GM12878 (cell line): ENCODE measurements around the gene CARM1. TPM values are rescaled to one million over a fixed set of nuclear protein-coding genes. Genes with fewer than 3 reads are reported as not detected.
A peak's percentile ranks its signal among the peaks of the same experiment; 100 is the strongest.

Experiments
- BRCA1 ChIP-seq: IDR thresholded peaks from 2 replicates; pipeline ENCODE4 v1.6.1; 2011; ENCODE audit warnings: low read depth, low read length, improper control_type of control experiment
- CBX5 ChIP-seq: sonication (generic); IDR thresholded peaks from 2 replicates; pipeline ENCODE4 v1.6.1; 2016; ENCODE audit warnings: low read depth, moderate library complexity, mild to moderate bottlenecking, inconsistent platforms
- CEBPB ChIP-seq, 2 experiments: fragments of 150-350 bp in 1 of 2; IDR thresholded peaks; 2 replicates each; pipeline ENCODE4 v1.6.1; 2012 to 2014; ENCODE audit warnings: low read depth in 2 of 2, low read length in 2 of 2, borderline replicate concordance in 1 of 2, inconsistent platforms in 1 of 2
- CTCF ChIP-seq, 3 experiments: IDR thresholded peaks in 2 of 3; conservative IDR thresholded peaks in 1 of 3; 2 replicates each; pipeline ENCODE4 v1.5.1; 2011; ENCODE audit warnings: low read depth in 3 of 3, low read length in 3 of 3, mild to moderate bottlenecking in 3 of 3, control low read depth in 2 of 3, moderate library complexity in 2 of 3, inconsistent platforms in 1 of 3, mixed read lengths in 1 of 3; ENCODE audit not compliant: control insufficient read depth in 2 of 3, insufficient read depth in 1 of 3; ENCODE audit errors: extremely low read depth in 1 of 3
- FOXM1 ChIP-seq: IDR thresholded peaks from 2 replicates; pipeline ENCODE4 v1.6.1; 2012; ENCODE audit warnings: low read depth, mild to moderate bottlenecking, inconsistent platforms, low read length, moderate library complexity
- HDAC2 ChIP-seq: fragments of 200-600 bp; sonication (generic); IDR thresholded peaks from 2 replicates; pipeline ENCODE4 v1.6.1; 2017
- JUND ChIP-seq: IDR thresholded peaks from 2 replicates; pipeline ENCODE4 v1.6.1; 2012; ENCODE audit warnings: low read depth, mild to moderate bottlenecking, low read length, improper control_type of control experiment, moderate library complexity
- KDM1A ChIP-seq: fragments of 200-600 bp; sonication (generic); IDR thresholded peaks from 2 replicates; pipeline ENCODE4 v1.6.1; 2016; ENCODE audit warnings: borderline replicate concordance
- MEF2A ChIP-seq: IDR thresholded peaks from 2 replicates; pipeline ENCODE4 v1.6.1; 2011; ENCODE audit warnings: low read depth, mild to moderate bottlenecking, low read length, moderate library complexity; ENCODE audit not compliant: insufficient read depth
- NFYB ChIP-seq: IDR thresholded peaks from 2 replicates; pipeline ENCODE4 v1.6.1; 2011; ENCODE audit warnings: low read depth, mild to moderate bottlenecking, low read length, improper control_type of control experiment, moderate library complexity; ENCODE audit not compliant: insufficient read depth
- NKRF ChIP-seq: fragments of 450-650 bp; conservative IDR thresholded peaks from 2 replicates; pipeline ENCODE4 v1.6.1; 2017; ENCODE audit warnings: mild to moderate bottlenecking, moderate library complexity
- NR2F1 ChIP-seq: fragments of 450-650 bp; conservative IDR thresholded peaks from 2 replicates; pipeline ENCODE4 v1.6.1; 2017; ENCODE audit warnings: mild to moderate bottlenecking
- NRF1 ChIP-seq: conservative IDR thresholded peaks from 2 replicates; pipeline ENCODE4 v1.6.1; 2011; ENCODE audit warnings: mild to moderate bottlenecking, low read depth, low read length, improper control_type of control experiment
- PAX5 ChIP-seq: IDR thresholded peaks from 2 replicates; pipeline ENCODE4 v1.6.1; 2011; ENCODE audit warnings: low read depth, low read length, borderline replicate concordance
- PAX8 ChIP-seq: fragments of 450-650 bp; IDR thresholded peaks from 2 replicates; pipeline ENCODE4 v1.6.1; 2017; ENCODE audit warnings: mild to moderate bottlenecking, moderate library complexity
- PKNOX1 ChIP-seq: fragments of 450-650 bp; IDR thresholded peaks from 2 replicates; pipeline ENCODE4 v1.6.1; 2016; ENCODE audit warnings: mild to moderate bottlenecking
- POLR2AphosphoS2 ChIP-seq: IDR thresholded peaks from 2 replicates; pipeline ENCODE4 v1.6.1; 2011; ENCODE audit warnings: low read depth, mild to moderate bottlenecking, low read length, improper control_type of control experiment, moderate library complexity
- RAD21 ChIP-seq: IDR thresholded peaks from 2 replicates; pipeline ENCODE4 v1.6.1; 2011; ENCODE audit warnings: mild to moderate bottlenecking, low read depth, low read length, moderate library complexity; ENCODE audit not compliant: insufficient read depth
- RCOR1 ChIP-seq: conservative IDR thresholded peaks from 2 replicates; pipeline ENCODE4 v1.6.1; 2012; ENCODE audit warnings: low read depth, low read length, improper control_type of control experiment
- RFX5 ChIP-seq: IDR thresholded peaks from 2 replicates; pipeline ENCODE4 v1.6.1; 2011; ENCODE audit warnings: low read depth, low read length, improper control_type of control experiment
- SMAD5 ChIP-seq: IDR thresholded peaks from 2 replicates; pipeline ENCODE4 v1.6.1; 2016; ENCODE audit warnings: antibody characterized with exemption, low read depth
- SP1 ChIP-seq: IDR thresholded peaks from one replicate; pipeline ENCODE4 v1.6.1; 2011; ENCODE audit warnings: low read depth, low read length
- SPI1 ChIP-seq: IDR thresholded peaks from 2 replicates; pipeline ENCODE4 v1.6.1; 2011; ENCODE audit warnings: low read depth, mild to moderate bottlenecking, low read length, moderate library complexity, borderline replicate concordance; ENCODE audit not compliant: insufficient read depth
- SRF ChIP-seq, 2 experiments: IDR thresholded peaks; 2 replicates each; pipeline ENCODE4 v1.6.1; 2011; ENCODE audit warnings: low read depth in 2 of 2, low read length in 2 of 2, mild to moderate bottlenecking in 1 of 2, moderate library complexity in 1 of 2
- TBL1XR1 ChIP-seq: IDR thresholded peaks from 2 replicates; pipeline ENCODE4 v1.6.1; 2012; ENCODE audit warnings: low read depth, low read length, improper control_type of control experiment
- ZNF217 ChIP-seq: fragments of 450-650 bp; IDR thresholded peaks from 2 replicates; pipeline ENCODE4 v1.6.1; 2017; ENCODE audit warnings: antibody characterized with exemption, mild to moderate bottlenecking
- ZSCAN29 ChIP-seq: fragments of 450-650 bp; IDR thresholded peaks from 2 replicates; pipeline ENCODE4 v1.6.1; 2017; ENCODE audit warnings: mild to moderate bottlenecking, moderate library complexity
- polyA plus RNA-seq, 11 experiments: library from polyadenylated mRNA; depleted of rRNA in 4 of 11; unstranded in 6 of 11; stranded (reverse) in 5 of 11; fragments of >200 nt; fragmentation: Nextera tagmentation in 4 of 11; fragmentation: Illumina TruSeq in 1 of 11; extraction: Ambion mirVana in 4 of 11; extraction: Trizol in 1 of 11; gene quantifications; 1 replicate in 1 of 11; 2 replicates in 10 of 11; pipeline versions ENCODE4 v1.2.1 to v1.2.3, GENCODE V29; 2011 to 2016; ENCODE audit warnings: inconsistent platforms in 2 of 11, missing spikeins in 2 of 11, low read depth in 1 of 11
- total RNA-seq, 4 experiments: library from RNA; depleted of rRNA in 3 of 4; stranded (reverse); fragments of >200 nt in 3 of 4; fragmentation: Illumina TruSeq in 1 of 4; extraction: Trizol in 1 of 4; gene quantifications; 2 replicates each; pipeline versions ENCODE4 v1.2.1 to v1.2.3, GENCODE V29; 2013 to 2021

Gene CARM1
- total and polyA plus RNA-seq, 10 of the 15 experiments (the other 5 are each of a cell fraction or from before 2014, with no cell fraction given), result 0.45 to 116 (median 39.7) TPM

- TF ChIP-seq JUND (no peak), CTCF (IDR thresholded peaks at IDR 0.05 in 2 of 3, conservative IDR thresholded peaks at IDR 0.05 in 1 of 3; ENCODE audit: control insufficient read depth in 2 of 3, extremely low read depth in 1 of 3, insufficient read depth in 1 of 3, low read depth in 3 of 3, low read length in 3 of 3) (no peak), SRF (IDR thresholded peaks at IDR 0.05; ENCODE audit: low read depth in 2 of 2, low read length in 2 of 2) (peak in 1 of 2 experiments; percentile 35; a peak in 1 of 4 replicates), RCOR1 (0 out of 2 replicates have a peak, but pooled peaks have one; percentile 6), ZSCAN29 (no peak), TBL1XR1 (no peak), ZNF217 (peak; percentile 78; the same call in 1 of the 2 replicates), NR2F1 (0 out of 2 replicates have a peak, but pooled peaks have one; percentile 6), POLR2AphosphoS2 (no peak), BRCA1 (no peak), PKNOX1 (no peak), KDM1A (no peak), SP1 (peak; percentile 25), NRF1 (no peak), NFYB (no peak), SMAD5 (no peak), RAD21 (no peak), HDAC2 (peak; percentile 82; the same call in 1 of the 2 replicates), CBX5 (peak; percentile 91), MEF2A (peak; percentile 96), RFX5 (no peak), CEBPB (IDR thresholded peaks at IDR 0.05; ENCODE audit: borderline replicate concordance in 1 of 2, low read depth in 2 of 2, low read length in 2 of 2) (no peak), SPI1 (no peak), PAX5 (no peak), PAX8 (no peak), NKRF (no peak), FOXM1 (no peak)
These were observed 34.6 kb upstream of the CARM1 start (continued) for GRCh38 chr19:10836479-10837330.
